BLaER1 treated with 17β-estradiol and CSF1 and Interleukin-3, amounts not matched to agents 10 nM and 100 nM (cell line): ENCODE measurements around the gene CTSE.

Source experiments
- H3K27ac ChIP-seq, 11 experiments: shearing (Covaris generic); formaldehyde crosslinking; 2 replicates each; pipeline ENCODE4 v1.8.1; 2022
- H3K27me3 ChIP-seq, 11 experiments: shearing (Covaris generic); formaldehyde crosslinking; 2 replicates each; pipeline ENCODE4 v1.8.1; 2022
- H3K36me3 ChIP-seq, 11 experiments: shearing (Covaris generic); formaldehyde crosslinking; 2 replicates each; pipeline ENCODE4 v1.8.1; 2022
- H3K4me1 ChIP-seq, 10 experiments: shearing (Covaris generic); formaldehyde crosslinking; 2 replicates each; pipeline ENCODE4 v1.8.1; 2022
- H3K4me2 ChIP-seq, 11 experiments: shearing (Covaris generic); formaldehyde crosslinking; 2 replicates each; pipeline ENCODE4 v1.8.1; 2022
- H3K4me3 ChIP-seq, 10 experiments: shearing (Covaris generic); formaldehyde crosslinking; 2 replicates each; pipeline ENCODE4 v1.8.1; 2022
- H3K9ac ChIP-seq, 11 experiments: shearing (Covaris generic); formaldehyde crosslinking; 2 replicates each; pipeline ENCODE4 v1.8.1; 2022
- H3K9me3 ChIP-seq, 11 experiments: shearing (Covaris generic); formaldehyde crosslinking; replicated peaks in 1 of 11; 2 replicates each; pipeline ENCODE4 v1.8.1; 2022
- H4K20me1 ChIP-seq, 11 experiments: shearing (Covaris generic); formaldehyde crosslinking; 2 replicates each; pipeline ENCODE4 v1.8.1; 2022
- Cebpa-rat ChIP-seq, 11 experiments: shearing (Covaris generic); IDR thresholded peaks; 2 replicates each; pipeline ENCODE4 v1.8.1; 2022

Gene CTSE

DNA sequence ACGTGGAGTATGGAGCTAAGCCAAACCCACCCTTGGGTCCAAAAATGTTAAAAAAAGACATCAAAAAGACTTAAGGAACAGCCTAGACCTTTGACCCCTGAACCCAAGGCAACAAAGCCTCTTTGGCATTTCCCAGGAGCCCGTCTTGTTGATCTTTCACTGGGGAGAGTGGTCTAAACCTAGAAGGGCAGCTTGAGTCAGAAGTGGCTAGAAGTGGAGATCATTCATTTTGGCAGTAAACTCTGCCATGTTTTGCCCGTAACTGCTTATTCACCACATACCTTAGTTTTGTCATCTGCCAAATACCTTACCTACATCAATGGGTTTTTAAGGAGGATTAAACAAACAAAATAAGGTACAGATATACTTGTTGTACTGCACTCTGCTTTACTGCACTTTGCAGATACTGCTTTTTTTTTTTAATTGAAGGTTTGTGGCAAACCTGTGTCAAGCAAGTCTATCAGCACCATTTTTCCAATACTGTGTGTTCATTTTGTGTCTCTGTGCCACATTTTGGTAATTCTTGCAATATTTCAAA, 1.7 kb upstream of the CTSE start:
- TF ChIP-seq Cebpa-rat (IDR thresholded peaks at IDR 0.05): no peak
- H3K4me2 ChIP-seq: no peak overlapping the region
- no peak overlapping the region for H3K9ac ChIP-seq
- peaks cover 19 to 46% (median 28%) of the 10 kb centered on the region in 10 experiments for H3K4me1 ChIP-seq
- H3K27me3 ChIP-seq: no peaks in the 10 kb centered on the region
- peaks cover 0 to 10% (median 7%) of the 10 kb centered on the region in 11 experiments; a peak in 9 of 22 replicates for H3K9me3 ChIP-seq
- no peaks in the 10 kb centered on the region for H3K36me3 ChIP-seq
- H3K4me3 ChIP-seq: no peak overlapping the region
- H3K27ac ChIP-seq: no peak overlapping the region
- no peaks in the 10 kb centered on the region for H4K20me1 ChIP-seq

DNA sequence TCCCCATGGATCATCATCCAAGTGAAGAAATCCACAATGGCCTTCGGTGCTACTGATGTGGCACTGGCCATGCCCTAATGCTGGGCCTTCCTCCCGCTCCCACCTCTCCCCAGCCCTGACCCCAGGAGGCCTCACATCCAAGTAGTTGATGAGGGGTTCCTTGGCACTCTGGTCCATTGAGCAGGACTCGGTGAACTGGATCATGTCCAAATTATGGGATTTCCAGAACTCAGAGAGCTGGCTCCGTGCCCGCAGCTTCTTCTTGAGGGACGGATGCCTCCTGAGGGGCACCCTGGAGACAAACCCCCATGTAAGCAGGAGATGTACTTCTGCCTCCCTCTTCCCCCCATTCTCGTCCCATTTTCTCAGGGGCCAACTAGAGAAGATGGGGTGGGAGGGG, 929 bp downstream of the CTSE start:
- no peaks in the 10 kb centered on the region for H4K20me1 ChIP-seq
- no peak overlapping the region for H3K4me3 ChIP-seq
- H3K4me2 ChIP-seq: peak overlapping the region in 7 of 11 experiments; percentile 54 to 87 (median 73); a peak in 11 of 22 replicates
- H3K27me3 ChIP-seq: no peaks in the 10 kb centered on the region
- peaks cover 22 to 34% (median 26%) of the 10 kb centered on the region in 10 experiments for H3K4me1 ChIP-seq
- no peaks in the 10 kb centered on the region for H3K36me3 ChIP-seq
- H3K9ac ChIP-seq: no peak overlapping the region
- no peak for TF ChIP-seq Cebpa-rat (IDR thresholded peaks at IDR 0.05)
- H3K9me3 ChIP-seq: peaks cover 0 to 10% (median 7%) of the 10 kb centered on the region in 11 experiments; a peak in 9 of 22 replicates
- no peak overlapping the region for H3K27ac ChIP-seq

DNA sequence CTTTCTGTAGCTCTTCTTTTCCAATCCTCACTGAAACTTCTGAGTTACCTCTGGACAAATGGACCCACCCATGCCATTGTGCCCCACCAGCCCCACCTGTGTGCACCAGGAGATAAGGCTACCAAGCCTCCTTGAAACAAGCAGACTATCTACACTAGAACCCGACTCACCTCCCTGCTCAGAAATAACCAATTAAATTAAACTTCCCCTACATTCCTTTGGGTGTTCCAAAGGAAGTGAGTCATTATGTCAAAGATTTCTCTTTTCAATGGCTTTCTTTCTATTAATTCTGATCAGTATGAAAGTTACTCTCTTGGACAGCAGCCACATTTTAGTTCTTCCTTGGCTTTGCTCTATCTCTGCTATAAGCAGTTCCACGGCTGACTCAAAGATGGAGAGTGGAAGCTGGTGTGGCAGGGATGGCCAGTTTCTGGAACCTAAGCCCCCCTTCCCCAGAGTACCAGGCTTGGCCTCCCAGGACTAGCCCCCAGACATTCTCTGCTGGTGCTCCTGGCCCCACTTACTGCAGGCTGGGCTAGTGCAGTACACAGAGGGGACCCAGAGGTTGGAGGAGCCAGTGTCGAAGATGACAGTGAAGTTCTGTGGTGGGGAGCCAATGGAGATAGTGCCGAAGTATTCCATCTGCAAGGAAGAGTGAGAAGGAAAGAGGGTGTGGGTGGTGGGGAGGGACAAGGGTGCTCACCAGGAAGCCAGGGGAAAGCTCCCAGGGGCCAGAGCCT, 1.9 kb downstream of the CTSE start:
- no peak overlapping the region for H3K9ac ChIP-seq
- peaks cover 22 to 34% (median 26%) of the 10 kb centered on the region in 10 experiments for H3K4me1 ChIP-seq
- H3K4me3 ChIP-seq: no peak overlapping the region
- no peaks in the 10 kb centered on the region for H4K20me1 ChIP-seq
- TF ChIP-seq Cebpa-rat (IDR thresholded peaks at IDR 0.05): no peak
- no peaks in the 10 kb centered on the region for H3K27me3 ChIP-seq
- H3K9me3 ChIP-seq: peaks cover 0 to 12% (median 5%) of the 10 kb centered on the region in 11 experiments; a peak in 9 of 22 replicates
- no peak overlapping the region for H3K27ac ChIP-seq
- no peaks in the 10 kb centered on the region for H3K36me3 ChIP-seq
- peak overlapping the region; percentile 54 to 87 (median 71) for H3K4me2 ChIP-seq

DNA sequence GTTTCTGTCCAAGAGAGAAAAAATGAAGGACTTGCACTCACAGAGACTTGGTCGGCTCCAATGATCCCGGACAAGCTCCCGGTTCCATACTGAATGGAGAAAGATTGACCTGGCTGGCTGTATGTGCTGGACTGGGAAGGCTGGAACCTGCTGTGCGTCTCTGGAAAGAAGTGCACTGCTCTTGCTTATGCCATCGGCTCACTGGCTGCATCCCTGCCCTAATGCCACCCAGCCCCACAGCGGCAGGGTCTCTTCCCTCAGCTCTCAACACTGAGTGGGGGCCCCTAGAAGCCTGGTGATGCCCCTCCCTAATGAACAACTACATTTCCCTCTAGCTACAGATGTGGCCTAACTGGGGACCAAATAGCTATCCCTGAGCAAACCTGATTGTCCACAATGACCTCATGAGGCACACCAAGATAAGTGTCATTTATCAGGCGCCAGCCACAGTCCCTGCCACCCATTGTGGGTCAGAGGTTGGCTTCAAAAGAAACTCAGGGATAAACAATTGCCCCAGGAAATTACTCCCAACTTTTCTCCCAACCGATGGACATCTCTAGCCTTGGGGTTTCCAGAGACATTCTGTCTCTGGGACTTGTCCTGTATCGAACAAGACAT, 2.6 kb downstream of the CTSE start:
- no peak overlapping the region for H3K9ac ChIP-seq
- H3K36me3 ChIP-seq: no peaks in the 10 kb centered on the region
- no peaks in the 10 kb centered on the region for H3K27me3 ChIP-seq
- H3K4me2 ChIP-seq: peak overlapping the region; percentile 54 to 87 (median 71)
- no peaks in the 10 kb centered on the region for H4K20me1 ChIP-seq
- no peak overlapping the region for H3K4me3 ChIP-seq
- H3K27ac ChIP-seq: no peak overlapping the region
- peaks cover 22 to 34% (median 26%) of the 10 kb centered on the region in 10 experiments for H3K4me1 ChIP-seq
- peaks cover 0 to 6% (median 0%) of the 10 kb centered on the region in 11 experiments; a peak in 3 of 22 replicates for H3K9me3 ChIP-seq
- TF ChIP-seq Cebpa-rat (IDR thresholded peaks at IDR 0.05): no peak

DNA sequence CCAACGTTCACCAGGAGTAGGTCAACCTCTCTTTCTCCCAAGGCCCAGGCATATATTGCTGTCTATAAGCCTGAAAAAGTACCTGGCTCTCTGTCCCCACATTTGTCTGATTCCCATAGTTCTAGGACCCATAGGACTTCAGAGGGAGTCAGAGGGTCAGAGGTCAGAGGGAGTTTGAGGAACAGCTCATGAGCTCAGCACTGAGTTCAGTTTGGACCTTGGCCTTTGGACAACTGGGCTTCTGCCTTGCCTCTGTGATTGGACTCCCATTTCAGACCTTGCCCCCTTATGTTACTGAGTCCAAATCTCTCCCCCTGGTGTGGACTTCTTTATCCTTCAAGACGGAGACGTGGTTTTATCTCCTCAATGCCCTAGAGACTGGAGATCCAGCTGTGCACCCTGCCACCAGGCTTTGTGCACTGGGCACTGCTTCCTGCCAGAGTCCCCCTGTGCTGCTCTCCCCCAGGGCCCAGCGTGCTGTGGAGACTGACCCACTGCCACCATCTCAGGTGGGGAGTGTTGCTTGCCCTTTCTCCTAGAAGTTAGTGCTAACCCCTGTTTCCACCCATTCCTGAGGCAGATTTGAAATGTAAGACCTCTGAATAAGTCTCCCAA, 3.2 kb downstream of the CTSE start:
- peaks cover 22 to 34% (median 26%) of the 10 kb centered on the region in 10 experiments for H3K4me1 ChIP-seq

DNA sequence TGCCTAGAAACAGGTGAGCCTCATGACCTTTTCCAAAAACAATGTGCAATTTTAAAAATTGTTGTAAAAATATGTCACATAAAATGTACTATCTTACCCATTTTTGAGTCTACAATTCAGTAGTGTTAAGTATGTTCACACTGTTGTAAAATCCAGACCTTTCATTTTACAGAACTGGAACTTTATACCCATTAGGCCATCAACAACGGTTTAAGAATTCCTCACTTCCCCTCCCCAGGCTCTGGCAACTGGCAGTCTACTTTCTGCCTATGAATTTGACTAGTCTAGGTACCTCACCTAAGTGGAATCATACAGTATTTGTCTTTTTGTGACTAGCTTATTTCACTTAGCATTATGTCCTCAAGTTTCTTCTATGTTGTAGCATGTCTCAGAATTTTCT, 8.6 kb downstream of the CTSE start:
- H3K9ac ChIP-seq: no peak overlapping the region

More for the DNA sequence above, 3.2 kb downstream of the CTSE start:
- no peaks in the 10 kb centered on the region for H4K20me1 ChIP-seq
- H3K4me3 ChIP-seq: no peak overlapping the region
- H3K9me3 ChIP-seq: 0 out of 22 replicates have a peak, but pooled peaks cover 0 to 5% (median 0%) of the 10 kb centered on the region in 11 experiments
- H3K36me3 ChIP-seq: no peaks in the 10 kb centered on the region
- no peak overlapping the region for H3K27ac ChIP-seq
- no peak overlapping the region for H3K9ac ChIP-seq
- H3K4me2 ChIP-seq: peak overlapping the region in 10 of 11 experiments; percentile 54 to 87 (median 71); a peak in 20 of 22 replicates
- TF ChIP-seq Cebpa-rat (IDR thresholded peaks at IDR 0.05): no peak
- H3K27me3 ChIP-seq: no peaks in the 10 kb centered on the region

DNA sequence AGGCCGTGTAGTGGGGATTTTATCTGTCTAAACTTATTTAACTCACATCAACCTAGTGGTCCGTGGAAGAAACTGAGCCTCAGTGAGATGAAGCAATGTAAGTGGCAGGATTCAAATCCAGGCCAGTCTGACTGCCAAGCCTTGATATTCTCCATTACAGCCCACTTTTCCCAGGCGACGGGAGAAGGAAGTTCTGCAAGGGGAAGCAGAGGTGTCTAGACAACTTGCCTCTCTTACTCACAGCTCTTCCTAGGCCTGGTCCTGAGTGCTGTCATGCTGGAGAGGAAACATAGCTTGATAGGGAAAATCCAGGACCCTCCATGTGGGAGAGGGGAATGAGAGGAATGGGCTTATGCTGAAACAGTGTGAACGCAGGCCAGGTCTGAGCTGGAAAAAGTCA, 9.1 kb downstream of the CTSE start:
- TF ChIP-seq Cebpa-rat (IDR thresholded peaks at IDR 0.05): no peak

More for the DNA sequence above, 8.6 kb downstream of the CTSE start:
- Histone ChIP-seq H3K36me3 (no peaks in the 10 kb centered on the region), H3K27ac (no peak overlapping the region), H3K4me3 (no peak overlapping the region), H4K20me1 (no peaks in the 10 kb centered on the region), H3K4me1 (peaks cover 28 to 55% (median 34%) of the 10 kb centered on the region in 10 experiments), H3K27me3 (no peaks in the 10 kb centered on the region), H3K9me3 (0 out of 22 replicates have a peak, but pooled peaks cover 0 to 5% (median 0%) of the 10 kb centered on the region in 11 experiments), H3K4me2 (peak overlapping the region in 3 of 11 experiments; percentile 51 to 83 (median 65); a peak in 6 of 22 replicates)
- TF ChIP-seq Cebpa-rat (IDR thresholded peaks at IDR 0.05): no peak

DNA sequence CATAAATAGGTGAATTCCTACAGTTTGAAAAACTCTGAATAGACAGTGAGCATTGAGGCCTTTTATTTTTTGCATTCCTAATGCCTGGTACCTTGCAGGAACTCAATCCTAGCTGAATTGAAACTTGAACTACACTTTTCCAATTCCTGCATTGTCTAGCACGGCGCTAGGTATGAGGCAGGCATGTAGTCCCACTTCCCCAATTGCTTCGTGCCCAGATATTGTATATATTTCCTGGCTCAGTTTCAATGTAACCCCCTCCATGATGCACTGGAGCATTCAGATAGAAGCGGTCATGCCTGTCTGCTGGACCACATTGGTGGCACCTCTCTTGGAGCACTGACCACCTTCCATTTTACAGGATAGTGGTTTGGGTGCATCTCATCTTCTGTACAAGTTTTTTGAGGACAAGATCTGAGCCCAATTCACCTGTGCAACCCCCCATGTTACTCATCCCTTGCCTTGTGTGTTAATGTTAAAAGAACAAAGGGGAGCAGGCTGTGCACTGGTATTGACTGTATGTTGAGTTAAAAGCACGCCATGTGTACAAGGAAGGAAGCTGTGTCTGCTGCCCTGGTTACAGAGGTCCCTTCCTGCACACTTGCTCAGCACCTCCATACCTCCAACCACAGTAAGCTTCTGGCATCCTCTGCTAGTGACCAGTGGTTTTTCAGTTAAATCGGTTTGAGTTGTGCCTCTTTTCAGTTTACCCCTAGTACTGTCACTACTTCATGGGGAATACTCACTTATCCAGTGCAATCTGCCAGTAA, 10.5 kb downstream of the CTSE start:
- no peak for TF ChIP-seq Cebpa-rat (IDR thresholded peaks at IDR 0.05)
- Histone ChIP-seq H3K4me2 (peak overlapping the region; percentile 67 to 88 (median 83)), H3K27me3 (no peaks in the 10 kb centered on the region), H3K4me1 (peaks cover 28 to 57% (median 34%) of the 10 kb centered on the region in 10 experiments), H3K9ac (no peak overlapping the region), H3K27ac (peak overlapping the region in 2 of 11 experiments; percentile 77 to 87; a peak in 3 of 22 replicates), H3K9me3 (0 out of 22 replicates have a peak, but pooled peaks cover 0 to 5% (median 0%) of the 10 kb centered on the region in 11 experiments), H3K36me3 (no peaks in the 10 kb centered on the region), H4K20me1 (no peaks in the 10 kb centered on the region), H3K4me3 (no peak overlapping the region)

More for the DNA sequence above, 9.1 kb downstream of the CTSE start:
- Histone ChIP-seq H3K4me2 (peak overlapping the region in 3 of 11 experiments; percentile 51 to 83 (median 65); a peak in 6 of 22 replicates), H3K9ac (no peak overlapping the region), H3K4me3 (no peak overlapping the region), H3K36me3 (no peaks in the 10 kb centered on the region), H3K27me3 (no peaks in the 10 kb centered on the region), H4K20me1 (no peaks in the 10 kb centered on the region), H3K4me1 (peaks cover 28 to 57% (median 34%) of the 10 kb centered on the region in 10 experiments), H3K27ac (no peak overlapping the region), H3K9me3 (0 out of 22 replicates have a peak, but pooled peaks cover 0 to 5% (median 0%) of the 10 kb centered on the region in 11 experiments)
